Mesodermal cell (in vitro differentiated cells): Measurements from ENCODE around the gene DRAP1.

ENCODE experiments used
- H3K27ac ChIP-seq: 2 replicates; pipeline ENCODE4 v1.7.0; 2013; ENCODE audit warnings: mild to moderate bottlenecking, low read depth, low read length, moderate library complexity; ENCODE audit not compliant: severe bottlenecking
- H3K36me3 ChIP-seq: 2 replicates; pipeline ENCODE4 v1.7.1; 2013; ENCODE audit warnings: mild to moderate bottlenecking, low read length, moderate library complexity; ENCODE audit not compliant: control insufficient read depth, insufficient read depth
- H3K4me1 ChIP-seq: one replicate; pipeline ENCODE4 v1.7.1; 2013; ENCODE audit warnings: mild to moderate bottlenecking, low read length; ENCODE audit not compliant: insufficient read depth, control insufficient read depth, poor library complexity, severe bottlenecking
- H3K4me3 ChIP-seq: 2 replicates; pipeline ENCODE4 v1.7.0; 2013; ENCODE audit warnings: low read length, control low read depth, mild to moderate bottlenecking; ENCODE audit not compliant: insufficient read depth, poor library complexity, severe bottlenecking; ENCODE audit errors: extremely low read depth
- H3K9me3 ChIP-seq: 2 replicates; pipeline ENCODE4 v1.7.1; 2013; ENCODE audit warnings: mild to moderate bottlenecking, low read length, moderate library complexity; ENCODE audit not compliant: control insufficient read depth
- WGBS, 2 experiments: methylation state at CpG; one replicate each; pipeline ENCODE4 v1.1.5; 2013; ENCODE audit warnings: missing lambda C conversion rate in 2 of 2; ENCODE audit not compliant: insufficient coverage in 2 of 2; 5-methylcytosine and 5-hydroxymethylcytosine counted together

Gene DRAP1

GRCh38 chr11:65915101-65915820 is 4.0 kb upstream of the DRAP1 start:
- H3K9me3 ChIP-seq = no peaks in the 10 kb centered on the region
- H3K27ac ChIP-seq = peak overlapping the region; percentile 98
- WGBS, 2 experiments = 80 to 85% methylated on average over 8 of the region's 10 CpGs
- H3K4me1 ChIP-seq = peaks cover 61% of the 10 kb centered on the region
- peaks cover 15% of the 10 kb centered on the region for H3K36me3 ChIP-seq
- no peak overlapping the region for H3K4me3 ChIP-seq

GRCh38 chr11:65915821-65916251 is 3.4 kb upstream of the DRAP1 start:
- WGBS, 2 experiments = 26 to 31% methylated on average over 12 to 13 of the region's 13 CpGs
- Histone ChIP-seq H3K4me3 (peak overlapping the region; percentile 3), H3K9me3 (no peaks in the 10 kb centered on the region), H3K27ac (peak overlapping the region; percentile 98), H3K36me3 (peaks cover 20% of the 10 kb centered on the region), H3K4me1 (peaks cover 67% of the 10 kb centered on the region)

GRCh38 chr11:65916391-65916790 is 2.8 kb upstream of the DRAP1 start:
- 91 to 100% methylated on average over 3 to 5 of the region's 7 CpGs for WGBS, 2 experiments
- peaks cover 64% of the 10 kb centered on the region for H3K4me1 ChIP-seq
- H3K9me3 ChIP-seq = no peaks in the 10 kb centered on the region
- H3K27ac ChIP-seq = peak overlapping the region; percentile 98
- H3K36me3 ChIP-seq = peaks cover 26% of the 10 kb centered on the region
- peak overlapping the region; percentile 3 for H3K4me3 ChIP-seq

- no peaks in the 10 kb centered on the region for H3K9me3 ChIP-seq
- H3K27ac ChIP-seq = peak overlapping the region; percentile 98
- peaks cover 32% of the 10 kb centered on the region for H3K36me3 ChIP-seq
- 90 to 97% methylated on average over 1 to 3 of the region's 3 CpGs for WGBS, 2 experiments
- peaks cover 58% of the 10 kb centered on the region for H3K4me1 ChIP-seq
- H3K4me3 ChIP-seq = peak overlapping the region; percentile 97
These were observed 2.2 kb upstream of the DRAP1 start for GRCh38 chr11:65917077-65917433.

- 95 to 96% methylated on average over 30 to 35 of the region's 35 CpGs for WGBS, 2 experiments
- peaks cover 52% of the 10 kb centered on the region for H3K4me1 ChIP-seq
- H3K4me3 ChIP-seq = peak overlapping the region; percentile 97
- no peaks in the 10 kb centered on the region for H3K9me3 ChIP-seq
- H3K36me3 ChIP-seq = peaks cover 38% of the 10 kb centered on the region
- H3K27ac ChIP-seq = peak overlapping the region; percentile 98
These were observed 1.6 kb upstream of the DRAP1 start for GRCh38 chr11:65917434-65918210.

GRCh38 chr11:65918211-65919140 is 750 bp upstream of the DRAP1 start, which contains the start of gene C11orf68:
C11orf68 (minus strand) TSS chr11:65919062; CDS start chr11:65919031, 31 bp downstream.
- H3K4me1 ChIP-seq = peaks cover 44% of the 10 kb centered on the region
- 9 to 12% methylated on average over 24 to 45 of the region's 77 CpGs for WGBS, 2 experiments

GRCh38 chr11:65919573-65920371 is 546 bp downstream of the DRAP1 start:
- peaks cover 39% of the 10 kb centered on the region for H3K4me1 ChIP-seq
- no peak overlapping the region for H3K27ac ChIP-seq
- peak overlapping the region; percentile 89 for H3K4me3 ChIP-seq
- H3K9me3 ChIP-seq = no peaks in the 10 kb centered on the region
- H3K36me3 ChIP-seq = peaks cover 52% of the 10 kb centered on the region
- 2 to 6% methylated on average over 28 to 46 of the region's 60 CpGs for WGBS, 2 experiments

More at GRCh38 chr11:65918211-65919140, 750 bp upstream of the DRAP1 start, which contains the start of gene C11orf68:
- Histone ChIP-seq H3K27ac (peak within 1 kb of the TSS; percentile 90), H3K9me3 (no peaks in the 10 kb centered on the region), H3K36me3 (peaks cover 46% of the 10 kb centered on the region), H3K4me3 (peak within 1 kb of the TSS; percentile 97)

- WGBS, 2 experiments = 76 to 91% methylated on average over 13 to 14 of the region's 15 CpGs
- Histone ChIP-seq H3K27ac (no peak overlapping the region), H3K9me3 (no peaks in the 10 kb centered on the region), H3K36me3 (peaks cover 55% of the 10 kb centered on the region), H3K4me3 (peak overlapping the region; percentile 89), H3K4me1 (peaks cover 33% of the 10 kb centered on the region)
These were observed 1.2 kb downstream of the DRAP1 start for GRCh38 chr11:65920372-65920802.

GRCh38 chr11:65921033-65921555 is 1.9 kb downstream of the DRAP1 start:
- WGBS, 2 experiments = 94 to 100% methylated on average over 4 to 10 of the region's 12 CpGs

More at GRCh38 chr11:65921033-65921555, 1.9 kb downstream of the DRAP1 start:
- no peak overlapping the region for H3K27ac ChIP-seq
- H3K4me3 ChIP-seq = peak overlapping the region; percentile 89
- peaks cover 55% of the 10 kb centered on the region for H3K36me3 ChIP-seq
- no peaks in the 10 kb centered on the region for H3K9me3 ChIP-seq
- peaks cover 28% of the 10 kb centered on the region for H3K4me1 ChIP-seq
